RWPE1 (cell line): ENCODE data around the gene TGM6.

Experiments used
- CTCF ChIA-PET: fragments of 350-600 bp; sonication (Branson Sonifier 250); formaldehyde crosslinking; extraction: SDS; loops from one replicate; lab custom pipeline; 2021; lab: Yijun Ruan, JAX
- POLR2A ChIA-PET: fragments of 400-600 bp; formaldehyde crosslinking; extraction: SDS; loops from one replicate; lab custom pipeline; 2020; ENCODE audit warnings: antibody characterized with exemption; ENCODE audit not compliant: low non-redundant PET; lab: Yijun Ruan, JAX
- DNase-seq: peaks from one replicate; pipeline ENCODE4 v3.0.0; 2012; ENCODE audit warnings: low spot score
- H3K27ac ChIP-seq: fragments of 450-650 bp; 2 replicates; pipeline ENCODE4 v1.5.1; 2017
- CTCF ChIP-seq: fragments of 450-650 bp; conservative IDR thresholded peaks from 2 replicates; pipeline ENCODE4 v1.5.1; 2017; ENCODE audit warnings: low read depth, mild to moderate bottlenecking

The TGM6 gene

GRCh38 chr20:2475850-2476741 lies 95.4 kb downstream of the TGM6 start:
- CTCF ChIA-PET, result interaction anchor here (1.0 kb wide), 1 partner anchor 17 kb away, joined by 4 read pairs; no protein-coding TSS in a partner anchor

GRCh38 chr20:2476742-2477615 lies 96.3 kb downstream of the TGM6 start:
- CTCF ChIA-PET, result interaction anchor here (0.6 to 1.1 kb wide), 4 partner anchors 16 to 305 kb away, joined by 3 to 11 read pairs (median 4); no protein-coding TSS in a partner anchor
- no peak overlapping the region for H3K27ac ChIP-seq
- POLR2A ChIA-PET, result no interaction called here
- no peak for DNase-seq
- no peak for TF ChIP-seq CTCF

More at GRCh38 chr20:2475850-2476741, 95.4 kb downstream of the TGM6 start:
- TF ChIP-seq CTCF, result no peak
- no peak overlapping the region for H3K27ac ChIP-seq
- POLR2A ChIA-PET, result no interaction called here
- no peak for DNase-seq

GRCh38 chr20:2480381-2480780 lies 99.7 kb downstream of the TGM6 start:
- no peak for DNase-seq
- ChIA-PET POLR2A (no interaction called here), CTCF (interaction anchor here (0.7 kb wide), 1 partner anchor 308 kb away, joined by 4 read pairs; no protein-coding TSS in a partner anchor)
- TF ChIP-seq CTCF, result no peak
- H3K27ac ChIP-seq, result no peak overlapping the region
